ENCODE measurements around the gene CDKN2D.

- no peak for TF ChIP-seq CTCF (IDR thresholded peaks at IDR 0.05; ENCODE audit: low read depth, low read length, poor library complexity, severe bottlenecking)
- no peak for TF ChIP-seq EZH2phosphoT487 (IDR thresholded peaks at IDR 0.05; ENCODE audit: borderline replicate concordance, low read length)
Observed at GRCh38 chr19:10557603-10558197, 11.1 kb downstream of the CDKN2D start.

Data from DOHH2 (cell line).